ENCODE results near the gene ZNF281.
"Not testable (repeated sequence)": the region's sequence is repeated elsewhere in the genome, so short reads cannot be mapped to it uniquely, and the experiment has no call there.

The ZNF281 gene

GRCh38 chr1:200362421-200362820 lies 47.4 kb downstream of the ZNF281 start:
- DNase-seq: no peak

DNA sequence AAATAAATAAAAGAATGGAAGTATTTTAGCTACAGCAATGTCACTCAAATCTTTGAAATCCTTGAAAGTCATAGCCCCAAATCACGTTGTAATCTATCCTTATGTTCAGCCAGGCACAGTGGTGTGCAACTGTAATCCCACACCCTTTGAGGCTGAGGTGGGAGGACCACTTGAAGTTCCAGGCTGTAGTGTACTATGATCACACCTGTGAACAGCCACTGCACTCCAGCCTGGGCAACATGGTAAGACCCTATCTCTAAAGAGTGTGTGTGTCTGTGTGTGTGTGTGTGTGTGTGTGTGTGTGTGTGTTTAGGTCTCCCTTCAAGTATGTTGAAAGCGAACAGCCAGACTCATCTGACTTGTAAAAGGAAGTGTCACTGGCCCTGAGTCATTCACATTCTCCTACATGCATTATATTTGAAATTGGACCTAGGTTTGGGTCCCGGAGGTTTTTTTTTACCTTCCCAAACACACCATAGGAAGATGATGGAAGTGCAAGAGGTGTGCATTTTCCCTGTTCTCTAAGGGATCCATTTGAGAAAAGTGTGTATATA lies 50.1 kb downstream of the ZNF281 start:
- no peak for DNase-seq

GRCh38 chr1:200357925-200358324 lies 51.9 kb downstream of the ZNF281 start:
- not testable (repeated sequence) for DNase-seq

DNA sequence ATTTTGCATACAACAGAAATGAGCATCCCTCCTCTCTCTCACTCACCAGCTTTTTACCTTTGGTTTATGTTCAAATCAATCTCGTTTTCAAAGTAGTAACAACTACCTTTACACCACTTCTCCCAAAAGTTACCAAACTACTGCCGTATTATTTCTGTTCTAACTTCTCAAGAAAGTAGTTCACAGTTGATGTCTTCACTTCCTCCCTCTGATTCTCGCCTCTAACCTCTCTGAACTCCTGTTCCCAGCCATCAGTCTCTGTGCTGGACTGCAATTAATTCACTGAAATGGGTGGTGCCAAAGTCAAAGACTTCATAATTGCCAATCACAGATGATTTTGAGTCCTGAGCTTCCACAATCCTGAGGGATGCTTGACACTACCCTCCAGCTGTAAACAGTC lies 54.0 kb downstream of the ZNF281 start:
- no peak for DNase-seq

Data from NCI-H187 (cell line).